Osteoblast (primary cell): ENCODE measurements around the gene MEIOSIN. TPM values are rescaled to one million over a fixed set of nuclear protein-coding genes. Genes with fewer than 3 reads are reported as not detected.

Experiments used
- DNase-seq: peaks from one replicate; pipeline ENCODE4 v3.0.0; 2011; ENCODE audit warnings: low spot score, mixed read lengths; ENCODE audit not compliant: insufficient read length; ENCODE audit errors: missing footprints
- H2AFZ ChIP-seq: 2 replicates; pipeline ENCODE4 v1.6.0; 2011; ENCODE audit warnings: mild to moderate bottlenecking, low read length
- H3K27ac ChIP-seq: 2 replicates; pipeline ENCODE4 v1.5.1; 2011; ENCODE audit warnings: mild to moderate bottlenecking, low read depth, low read length, moderate library complexity
- H3K27me3 ChIP-seq: 2 replicates; pipeline ENCODE4 v1.6.0; 2012; ENCODE audit warnings: mild to moderate bottlenecking, control low read depth, inconsistent platforms, low read length, moderate library complexity; ENCODE audit not compliant: insufficient read depth
- H3K36me3 ChIP-seq: 2 replicates; pipeline ENCODE4 v1.5.1; 2011; ENCODE audit warnings: mild to moderate bottlenecking, low read length, control low read depth, moderate library complexity; ENCODE audit not compliant: insufficient read depth
- H3K4me1 ChIP-seq: 2 replicates; pipeline ENCODE4 v1.5.1; 2011; ENCODE audit warnings: mild to moderate bottlenecking, low read length, control low read depth, moderate library complexity; ENCODE audit not compliant: insufficient read depth
- H3K4me2 ChIP-seq: 2 replicates; pipeline ENCODE4 v1.6.0; 2011; ENCODE audit warnings: mild to moderate bottlenecking, low read length; ENCODE audit not compliant: insufficient read depth
- H3K4me3 ChIP-seq: fragments of 200-600 bp; sonication (generic); 3 replicates; pipeline ENCODE4 v1.5.1; 2012; ENCODE audit warnings: mild to moderate bottlenecking, low read length, inconsistent platforms; ENCODE audit not compliant: insufficient read depth
- H3K79me2 ChIP-seq: 2 replicates; pipeline ENCODE4 v1.6.0; 2012; ENCODE audit warnings: mild to moderate bottlenecking, low read length, control low read depth, inconsistent platforms; ENCODE audit not compliant: insufficient read depth
- H3K9me3 ChIP-seq: 2 replicates; pipeline ENCODE4 v1.5.1; 2011; ENCODE audit warnings: low read depth, low read length, control low read depth
- H4K20me1 ChIP-seq: 2 replicates; pipeline ENCODE4 v1.6.0; 2012; ENCODE audit warnings: mild to moderate bottlenecking, low read length, control low read depth; ENCODE audit not compliant: insufficient read depth
- CTCF ChIP-seq: IDR thresholded peaks from 2 replicates; pipeline ENCODE4 v1.5.1; 2011; ENCODE audit warnings: mild to moderate bottlenecking, low read depth, low read length, moderate library complexity; ENCODE audit errors: extremely low read depth
- total RNA-seq: library from RNA; depleted of rRNA; stranded (reverse); fragments of >200 nt; gene quantifications from 2 replicates; pipeline ENCODE4 v1.2.3, GENCODE V29; 2012

MEIOSIN gene
- total RNA-seq, 1 donor, result not detected

- Histone ChIP-seq H3K27me3 (no peaks in the 10 kb centered on the region), H3K79me2 (no peaks in the 10 kb centered on the region), H3K4me1 (peaks cover 18% of the 10 kb centered on the region), H4K20me1 (peaks cover 3% of the 10 kb centered on the region), H3K36me3 (peaks cover 6% of the 10 kb centered on the region), H3K4me2 (no peak overlapping the region), H2AFZ (no peak overlapping the region), H3K27ac (no peak overlapping the region), H3K9me3 (no peaks in the 10 kb centered on the region), H3K4me3 (no peak overlapping the region)
- DNase-seq, result peak; percentile 51
- TF ChIP-seq CTCF, result no peak
These were observed 79.1 kb downstream of the MEIOSIN start for GRCh38 chr19:45812297-45812696.

Other genes starting within 250 kb of the MEIOSIN start
- 6.2 TPM in 2 replicates for gene RTN2, start 236.4 kb upstream of the MEIOSIN start, total RNA-seq
- 0.29 and 0.36 TPM in 2 replicates for gene PPM1N, start 235.0 kb upstream of the MEIOSIN start, total RNA-seq
- 50.1 and 71.3 TPM in 2 replicates for gene VASP, start 226.0 kb upstream of the MEIOSIN start, total RNA-seq
- gene OPA3, start 148.6 kb upstream of the MEIOSIN start, total RNA-seq, result 7.1 and 7.6 TPM in 2 replicates
- not detected in 2 replicates for gene GPR4, start 131.2 kb upstream of the MEIOSIN start, total RNA-seq
- 10.1 and 11.8 TPM in 2 replicates for gene EML2, start 94.0 kb upstream of the MEIOSIN start, total RNA-seq
- under 0.01 and 0.88 TPM in 2 replicates for gene GIPR, start 65.2 kb upstream of the MEIOSIN start, total RNA-seq
- gene SNRPD2, start 41.5 kb upstream of the MEIOSIN start, total RNA-seq, result 139 and 155 TPM in 2 replicates
- gene QPCTL, start 40.8 kb upstream of the MEIOSIN start, total RNA-seq, result 15.6 and 16.5 TPM in 2 replicates
- 8.0 and 9.0 TPM in 2 replicates for gene FBXO46, start 2.5 kb upstream of the MEIOSIN start, total RNA-seq
- 11.6 and 11.8 TPM in 2 replicates for gene SIX5, start 35.8 kb downstream of the MEIOSIN start, total RNA-seq
- 26.8 and 30.4 TPM in 2 replicates for gene DMPK, start 49.1 kb downstream of the MEIOSIN start, total RNA-seq
- 48.5 and 49.2 TPM in 2 replicates for gene DMWD, start 59.4 kb downstream of the MEIOSIN start, total RNA-seq
- gene RSPH6A, start 81.9 kb downstream of the MEIOSIN start, total RNA-seq, result under 0.01 and 0.29 TPM in 2 replicates
- 30.6 and 42.0 TPM in 2 replicates for gene SYMPK, start 129.7 kb downstream of the MEIOSIN start, total RNA-seq
- not detected in 2 replicates for gene FOXA3, start 130.9 kb downstream of the MEIOSIN start, total RNA-seq
- gene IRF2BP1, start 152.7 kb downstream of the MEIOSIN start, total RNA-seq, result 28.6 and 35.8 TPM in 2 replicates
- 2.1 and 3.3 TPM in 2 replicates for gene MYPOP, start 169.2 kb downstream of the MEIOSIN start, total RNA-seq
- gene NANOS2, start 181.3 kb downstream of the MEIOSIN start, total RNA-seq, result not detected in 2 replicates
- gene NOVA2, start 240.4 kb downstream of the MEIOSIN start, total RNA-seq, result not detected in 2 replicates